Measurements from ENCODE around the gene SCN4A. TPM values are rescaled to one million over a fixed set of nuclear protein-coding genes. Genes with fewer than 3 reads are reported as not detected.
A peak's percentile ranks its signal among the peaks of the same experiment; 100 is the strongest.

Gene SCN4A
- total and polyA plus RNA-seq, 2 of the 13 experiments (the other 11 are each of a cell fraction or from before 2014, with no cell fraction given), result 0.02 to 0.03 TPM

GRCh38 chr17:63962298-63962744 lies 10.4 kb downstream of the SCN4A start (continued):
- TF ChIP-seq ZHX2 (IDR thresholded peaks at IDR 0.05; ENCODE audit: low read depth), result no peak
- no peak for TF ChIP-seq ZHX2 (CRISPR knock-in tag; IDR thresholded peaks at IDR 0.05; ENCODE audit: borderline replicate concordance)
- no peak; the same call in 1 of the 2 replicates for TF ChIP-seq NR2C2 (CRISPR knock-in tag; IDR thresholded peaks at IDR 0.05; ENCODE audit: borderline replicate concordance)
- no peak for TF ChIP-seq MLLT10 (CRISPR knock-in tag; IDR thresholded peaks at IDR 0.05)

- DNase-seq (ENCODE audit: low spot score) (peak; percentile 68), FAIRE-seq (no peak), ATAC-seq (peak; percentile 65)
- Histone ChIP-seq H3K79me2 (ENCODE audit: insufficient read depth, low read length) (no peaks in the 10 kb centered on the region), H3K4me3 (replicated peaks in 1 of 3; ENCODE audit: insufficient read depth in 1 of 3, low read depth in 2 of 3, low read length in 3 of 3) (peak overlapping the region in 1 of 3 experiments; percentile 29; a peak in 1 of 6 replicates), H3K27ac (ENCODE audit: extremely low read length, insufficient read depth, low read length) (peak overlapping the region; percentile 2), H4K20me1 (ENCODE audit: insufficient read depth, low read length) (no peaks in the 10 kb centered on the region; the same call in 1 of the 2 replicates), H3K27me3 (ENCODE audit: control insufficient read depth in 1 of 2, insufficient read depth in 2 of 2, low read length in 2 of 2) (peaks cover 6 to 28% of the 10 kb centered on the region in 2 experiments; a peak in 2 of 5 replicates), H3K36me3 (replicated peaks in 1 of 2; ENCODE audit: control insufficient read depth in 1 of 2, insufficient read depth in 2 of 2, low read length in 2 of 2) (no peaks in the 10 kb centered on the region), H3K9me3 (ENCODE audit: low read length) (no peaks in the 10 kb centered on the region), H3K4me1 (ENCODE audit: insufficient read depth, low read length) (peaks cover 24% of the 10 kb centered on the region), H3K9ac (ENCODE audit: insufficient read depth, low read depth, low read length) (no peak overlapping the region), H2AFZ (ENCODE audit: low read length) (no peak overlapping the region), H3K4me2 (ENCODE audit: low read depth, low read length) (peak overlapping the region; percentile 52)
- intact Hi-C loops (cut with micrococcal nuclease; ENCODE audit: unreplicated experiment) (no loop called here), in situ Hi-C loops (cut with HindIII; ENCODE audit: extremely low pct_ligation_motif_present, low pct_unique_long_range_greater_than_20kb) (no loop called here)
- WGBS (ENCODE audit: low lambda C conversion rate), result 47% methylated on average over 36 of the region's 37 CpGs
- ChIA-PET CTCF (ENCODE audit: low intra/inter-chr PET ratio, low total read pairs) (no interaction called here), POLR2A (interaction anchor here (0.7 to 1.6 kb wide), 6 partner anchors 11 to 411 kb away, joined by 3 to 9 read pairs (median 4); partner anchors contain the start of gene DCAF7)
- no TSS peak for BruUV-seq (replicated peaks)
- TF ChIP-seq ZBTB33 (CRISPR knock-in tag; IDR thresholded peaks at IDR 0.05) (peak; percentile 61; the same call in 1 of the 2 replicates), SRF (IDR thresholded peaks at IDR 0.05; ENCODE audit: low read depth, low read length) (no peak), SP1 (IDR thresholded peaks at IDR 0.05) (no peak), SP1 (CRISPR knock-in tag; IDR thresholded peaks at IDR 0.05) (no peak), ZSCAN5A (CRISPR knock-in tag; IDR thresholded peaks at IDR 0.05; ENCODE audit: borderline replicate concordance) (no peak), ZNF562 (CRISPR knock-in tag; IDR thresholded peaks at IDR 0.05; ENCODE audit: borderline replicate concordance) (no peak), KAT7 (CRISPR knock-in tag; IDR thresholded peaks at IDR 0.05; ENCODE audit: borderline replicate concordance) (no peak), KLF13 (CRISPR knock-in tag; IDR thresholded peaks at IDR 0.05) (no peak)
Measured at GRCh38 chr17:63961355-63962212, 11.1 kb downstream of the SCN4A start.

Measured in HepG2 (cell line).